Measurements from ENCODE around the gene USP19.

Gene USP19

GRCh38 chr3:49133226-49133951 lies 12.8 kb upstream of the USP19 start:
- peak; percentile 92 for DNase-seq (ENCODE audit: low read depth)
- TF ChIP-seq CTCF (conservative IDR thresholded peaks at IDR 0.05; ENCODE audit: low read depth, low read length), result no peak
- H3K4me3 ChIP-seq (ENCODE audit: low read depth, low read length), result peak overlapping the region; percentile 92

DNA sequence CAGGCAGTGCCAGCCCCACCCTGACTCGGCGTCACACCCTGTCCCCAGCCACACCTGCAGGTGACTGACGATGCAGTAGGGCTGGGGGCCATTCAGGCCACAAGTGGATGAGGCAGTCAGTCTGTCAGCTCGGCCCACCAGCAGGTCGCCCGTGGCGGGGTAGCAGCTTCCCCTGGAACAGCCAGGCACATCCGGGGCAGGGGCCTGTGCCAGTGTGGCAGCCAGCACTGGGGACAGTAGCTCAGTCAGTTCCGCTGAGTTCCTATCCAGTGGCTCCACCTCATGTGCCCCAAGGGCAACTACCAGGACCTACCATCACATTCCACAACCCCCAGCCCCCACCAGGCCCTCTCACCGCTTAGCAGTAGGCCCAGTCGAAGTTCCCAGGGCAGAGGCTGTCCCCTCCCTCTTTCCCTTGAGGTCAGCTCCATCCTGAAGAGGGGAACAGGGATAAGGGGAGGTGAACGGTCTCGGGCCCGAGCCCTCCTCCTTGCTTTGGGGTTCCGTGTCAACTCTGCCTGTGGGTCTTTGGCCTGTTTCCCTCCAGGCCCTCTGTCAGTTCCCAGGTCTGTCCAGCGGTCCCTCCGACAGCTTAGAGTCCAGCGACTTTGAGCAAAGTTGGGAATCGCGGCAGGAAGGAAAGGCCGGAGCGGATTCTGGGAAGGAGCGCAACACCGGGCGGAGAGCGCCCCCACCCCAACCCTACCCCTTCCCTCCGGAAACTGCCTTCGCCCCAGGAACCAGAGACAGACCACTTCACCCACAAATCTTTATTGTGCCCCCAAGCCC lies 12.0 kb upstream of the USP19 start, which contains the start of gene LAMB2:
TSS of gene LAMB2 (minus strand) at position 614 of the 789 bp plus-strand sequence. CDS start at position 431, 183 bp downstream.
- peak; percentile 27 for TF ChIP-seq CTCF (conservative IDR thresholded peaks at IDR 0.05; ENCODE audit: low read depth, low read length)
- DNase-seq (ENCODE audit: low read depth), result peak; percentile 76
- H3K4me3 ChIP-seq (ENCODE audit: low read depth, low read length), result peak within 1 kb of the TSS; percentile 92

GRCh38 chr3:49132073-49132436 lies 11.4 kb upstream of the USP19 start:
- DNase-seq (ENCODE audit: low read depth), result no peak
- no peak for TF ChIP-seq CTCF (conservative IDR thresholded peaks at IDR 0.05; ENCODE audit: low read depth, low read length)
- peak overlapping the region; percentile 92 for H3K4me3 ChIP-seq (ENCODE audit: low read depth, low read length)

DNA sequence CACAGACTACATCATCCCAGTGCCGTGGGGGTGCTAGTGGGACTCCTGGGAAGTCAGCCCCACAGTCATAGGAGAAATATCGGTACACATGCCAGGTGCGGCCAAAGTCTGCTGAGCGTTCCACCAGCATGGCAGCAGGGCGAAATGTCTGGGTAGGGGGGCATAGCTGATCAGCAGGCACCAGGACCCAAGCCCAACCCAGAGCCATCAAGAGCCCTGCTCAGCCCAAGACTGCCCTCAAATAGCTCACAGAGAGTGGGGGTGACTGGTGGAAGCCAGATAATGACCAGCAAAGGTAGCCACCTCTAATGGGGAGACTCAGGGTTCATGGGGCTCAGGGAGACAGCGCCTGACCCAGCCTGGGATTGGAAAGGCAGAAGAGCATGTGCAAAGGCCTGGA lies 11.0 kb upstream of the USP19 start:
- DNase-seq (ENCODE audit: low read depth), result no peak
- no peak for TF ChIP-seq CTCF (conservative IDR thresholded peaks at IDR 0.05; ENCODE audit: low read depth, low read length)
- H3K4me3 ChIP-seq (ENCODE audit: low read depth, low read length), result peak overlapping the region; percentile 92

GRCh38 chr3:49131040-49131439 lies 10.4 kb upstream of the USP19 start:
- no peak for DNase-seq (ENCODE audit: low read depth)
- no peak overlapping the region for H3K4me3 ChIP-seq (ENCODE audit: low read depth, low read length)
- TF ChIP-seq CTCF (conservative IDR thresholded peaks at IDR 0.05; ENCODE audit: low read depth, low read length), result no peak

DNA sequence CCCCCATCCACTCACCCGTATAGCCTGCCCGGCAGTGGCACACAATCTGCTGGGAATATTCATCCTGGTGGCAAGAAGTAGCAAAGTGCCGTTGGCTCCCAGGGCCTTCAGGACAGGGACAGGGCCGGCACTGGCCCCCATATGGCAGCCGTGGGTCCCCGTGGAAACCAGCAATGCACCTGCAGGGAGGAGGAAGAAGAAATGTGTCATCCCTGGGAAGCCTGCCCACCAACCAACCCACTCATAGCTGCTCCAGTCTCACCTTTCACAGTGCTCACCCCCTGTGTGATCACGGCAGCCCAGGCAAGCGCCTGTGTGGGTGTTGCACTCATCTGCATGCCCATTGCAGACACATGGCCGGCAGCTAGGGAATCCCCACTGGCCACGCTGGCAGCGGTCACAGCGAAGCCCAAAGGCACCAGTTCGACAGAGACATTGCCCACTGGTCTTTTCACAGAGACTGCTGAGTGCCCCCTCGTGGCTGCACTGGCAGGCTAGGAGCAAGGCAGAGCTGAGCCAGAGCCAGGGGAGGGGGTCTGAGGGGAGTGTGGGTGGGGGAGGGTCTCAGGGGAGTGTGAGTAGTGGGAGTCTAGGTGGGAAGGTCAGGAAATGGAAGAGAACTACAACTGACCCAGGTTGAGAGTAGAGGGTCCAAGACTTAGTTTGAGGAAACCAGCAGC lies 4.5 kb upstream of the USP19 start:
- DNase-seq (ENCODE audit: low read depth), result no peak
- no peak overlapping the region for H3K4me3 ChIP-seq (ENCODE audit: low read depth, low read length)
- TF ChIP-seq CTCF (conservative IDR thresholded peaks at IDR 0.05; ENCODE audit: low read depth, low read length), result peak; percentile 30

Measured in choroid plexus epithelial cell (primary cell).